ENCODE measurements around the gene KIN.

KIN gene

GRCh38 chr10:7768417-7768816, 19.4 kb downstream of the KIN start:
- no peak for DNase-seq (ENCODE audit: low read depth)
- no peak overlapping the region for H3K4me3 ChIP-seq (ENCODE audit: control insufficient read depth, low read depth, low read length)
- TF ChIP-seq CTCF (IDR thresholded peaks at IDR 0.05; ENCODE audit: control insufficient read depth, insufficient read depth, low read depth, low read length, missing control alignments), result no peak

DNA sequence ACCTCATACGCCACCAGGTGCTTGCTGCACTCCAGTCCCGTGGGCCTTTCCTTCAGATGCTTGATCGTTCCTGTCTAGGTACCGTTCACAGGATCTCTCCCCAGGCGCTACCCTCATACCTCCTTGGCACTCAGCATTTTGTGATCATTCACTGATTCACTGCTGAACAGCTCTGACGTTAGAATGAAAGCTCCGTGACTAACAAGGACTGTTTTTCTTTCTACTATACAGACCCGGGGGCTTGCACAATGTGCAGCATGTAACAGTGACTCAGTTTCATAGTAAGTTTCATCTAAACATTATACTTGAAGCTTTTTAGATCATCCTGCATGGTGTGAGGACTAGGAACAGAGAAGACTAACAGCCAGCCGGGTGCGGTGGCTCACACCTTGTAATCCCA, 20.6 kb downstream of the KIN start:
- no peak for TF ChIP-seq CTCF (IDR thresholded peaks at IDR 0.05; ENCODE audit: control insufficient read depth, insufficient read depth, low read depth, low read length, missing control alignments)
- peak; percentile 23 for DNase-seq (ENCODE audit: low read depth)
- no peak overlapping the region for H3K4me3 ChIP-seq (ENCODE audit: control insufficient read depth, low read depth, low read length)

DNA sequence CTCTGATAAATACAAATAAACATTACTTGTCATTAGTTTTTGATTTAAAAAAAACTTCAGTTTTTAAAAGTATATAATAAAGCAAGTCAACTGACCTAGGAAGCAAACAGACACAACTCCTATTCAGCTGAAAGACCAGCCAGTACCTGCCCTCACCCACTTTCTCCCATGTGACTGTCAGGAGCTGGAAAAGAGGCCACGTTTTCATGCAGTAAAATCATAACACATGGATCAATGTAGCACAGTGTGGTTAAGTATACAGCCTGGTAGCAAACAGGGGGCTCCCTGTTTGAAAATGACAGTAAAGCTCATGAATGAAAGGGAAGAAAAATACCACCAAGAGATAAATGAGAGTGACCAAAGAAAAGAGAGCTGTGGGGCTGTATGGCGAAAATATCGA, 21.6 kb downstream of the KIN start:
- TF ChIP-seq CTCF (IDR thresholded peaks at IDR 0.05; ENCODE audit: control insufficient read depth, insufficient read depth, low read depth, low read length, missing control alignments), result no peak
- H3K4me3 ChIP-seq (ENCODE audit: control insufficient read depth, low read depth, low read length), result no peak overlapping the region
- no peak for DNase-seq (ENCODE audit: low read depth)

DNA sequence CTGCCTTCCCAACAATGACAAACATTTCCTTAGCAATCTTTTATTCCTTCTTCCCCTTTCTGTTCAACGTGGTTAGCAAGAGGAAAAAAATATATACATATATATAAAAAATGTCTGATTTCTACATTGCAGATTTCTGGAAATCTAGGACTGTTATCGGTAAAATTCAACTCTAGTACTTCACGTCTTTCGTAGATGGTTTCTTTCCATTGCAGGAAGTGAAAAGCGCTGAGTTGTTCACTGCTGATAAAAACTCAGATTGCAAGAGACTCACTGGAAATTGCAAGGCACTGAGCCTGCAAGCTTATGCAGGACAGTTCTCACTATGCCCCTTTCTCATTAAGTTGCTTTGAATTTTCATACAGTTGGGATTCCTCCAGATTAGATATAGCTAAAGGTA, 23.9 kb downstream of the KIN start:
- no peak for TF ChIP-seq CTCF (IDR thresholded peaks at IDR 0.05; ENCODE audit: control insufficient read depth, insufficient read depth, low read depth, low read length, missing control alignments)
- DNase-seq (ENCODE audit: low read depth), result no peak
- H3K4me3 ChIP-seq (ENCODE audit: control insufficient read depth, low read depth, low read length), result no peak overlapping the region

- DNase-seq (ENCODE audit: low read depth), result no peak
- no peak overlapping the region for H3K4me3 ChIP-seq (ENCODE audit: control insufficient read depth, low read depth, low read length)
- peak; percentile 68 for TF ChIP-seq CTCF (IDR thresholded peaks at IDR 0.05; ENCODE audit: control insufficient read depth, insufficient read depth, low read depth, low read length, missing control alignments)
Observed at GRCh38 chr10:7756360-7756992, 31.3 kb downstream of the KIN start.

- no peak for DNase-seq (ENCODE audit: low read depth)
- no peak for TF ChIP-seq CTCF (IDR thresholded peaks at IDR 0.05; ENCODE audit: control insufficient read depth, insufficient read depth, low read depth, low read length, missing control alignments)
- no peak overlapping the region for H3K4me3 ChIP-seq (ENCODE audit: control insufficient read depth, low read depth, low read length)
Observed at GRCh38 chr10:7755103-7755502, 32.7 kb downstream of the KIN start.

- no peak overlapping the region for H3K4me3 ChIP-seq (ENCODE audit: control insufficient read depth, low read depth, low read length)
- no peak for TF ChIP-seq CTCF (IDR thresholded peaks at IDR 0.05; ENCODE audit: control insufficient read depth, insufficient read depth, low read depth, low read length, missing control alignments)
- no peak for DNase-seq (ENCODE audit: low read depth)
Observed at GRCh38 chr10:7752251-7752650, 35.5 kb downstream of the KIN start.
